HAP-1 (cell line): ENCODE results near the gene OPA1.

ENCODE experiments used
- DNase-seq, 2 experiments: peaks; one replicate each; pipeline ENCODE4 v3.0.0-alpha.2; 2016 to 2020; ENCODE audit warnings: low spot score in 2 of 2
- H3K27me3 ChIP-seq: fragments of 250-450 bp; sonication (Bioruptor Pico); 2 replicates; pipeline ENCODE4 v1.5.1; 2020; ENCODE audit warnings: low read depth, mild to moderate bottlenecking, moderate library complexity
- H3K36me3 ChIP-seq: fragments of 250-450 bp; sonication (Bioruptor Pico); replicated peaks from 2 replicates; pipeline ENCODE4 v1.5.1; 2020; ENCODE audit warnings: mild to moderate bottlenecking
- H3K4me1 ChIP-seq: fragments of 250-450 bp; sonication (Bioruptor Pico); 2 replicates; pipeline ENCODE4 v1.5.1; 2020; ENCODE audit warnings: mild to moderate bottlenecking
- H3K4me3 ChIP-seq: fragments of 250-450 bp; sonication (Bioruptor Pico); 2 replicates; pipeline ENCODE4 v1.5.1; 2020; ENCODE audit warnings: mild to moderate bottlenecking, moderate library complexity
- H3K9me3 ChIP-seq: fragments of 250-450 bp; sonication (Bioruptor Pico); 2 replicates; pipeline ENCODE4 v1.5.1; 2020; ENCODE audit warnings: mild to moderate bottlenecking, moderate library complexity
- in situ Hi-C: fragments of 300-500 bp; cut with MboI; formaldehyde crosslinking; loops from 3 replicates; pipeline ENCODE4 v1.14.3; 2020; ENCODE audit warnings: low sequenced_read_pairs, inconsistent platforms, mixed read lengths

Gene OPA1

GRCh38 chr3:193732391-193732790 is 139.4 kb downstream of the OPA1 start:
- no peak for DNase-seq
- H3K4me3 ChIP-seq: no peak overlapping the region
- H3K36me3 ChIP-seq: no peaks in the 10 kb centered on the region
- H3K9me3 ChIP-seq: no peaks in the 10 kb centered on the region
- no peaks in the 10 kb centered on the region for H3K27me3 ChIP-seq
- H3K4me1 ChIP-seq: no peaks in the 10 kb centered on the region
- in situ Hi-C loops: no loop called here

- H3K27me3 ChIP-seq: no peaks in the 10 kb centered on the region
- no peak overlapping the region for H3K4me3 ChIP-seq
- no peaks in the 10 kb centered on the region for H3K4me1 ChIP-seq
- H3K9me3 ChIP-seq: no peaks in the 10 kb centered on the region
- no peaks in the 10 kb centered on the region for H3K36me3 ChIP-seq
- in situ Hi-C loops: no loop called here
- no peak for DNase-seq
Observed at GRCh38 chr3:193732827-193733226, 139.8 kb downstream of the OPA1 start.

- Histone ChIP-seq H3K4me1 (peaks cover under 1% of the 10 kb centered on the region), H3K4me3 (no peak overlapping the region), H3K36me3 (no peaks in the 10 kb centered on the region), H3K9me3 (no peaks in the 10 kb centered on the region), H3K27me3 (no peaks in the 10 kb centered on the region)
- no peak for DNase-seq
- in situ Hi-C loops: no loop called here
Observed at GRCh38 chr3:193734737-193735366, 141.8 kb downstream of the OPA1 start.

- no peak overlapping the region for H3K4me3 ChIP-seq
- no peaks in the 10 kb centered on the region for H3K27me3 ChIP-seq
- H3K4me1 ChIP-seq: peaks cover 3% of the 10 kb centered on the region
- H3K9me3 ChIP-seq: no peaks in the 10 kb centered on the region
- in situ Hi-C loops: no loop called here
- H3K36me3 ChIP-seq: no peaks in the 10 kb centered on the region
- DNase-seq: no peak
Observed at GRCh38 chr3:193735850-193736249, 142.8 kb downstream of the OPA1 start.

- H3K27me3 ChIP-seq: no peaks in the 10 kb centered on the region
- H3K4me3 ChIP-seq: no peak overlapping the region
- H3K4me1 ChIP-seq: peaks cover 3% of the 10 kb centered on the region
- DNase-seq: no peak
- no peaks in the 10 kb centered on the region for H3K9me3 ChIP-seq
- in situ Hi-C loops: no loop called here
- no peaks in the 10 kb centered on the region for H3K36me3 ChIP-seq
Observed at GRCh38 chr3:193736616-193737015, 143.6 kb downstream of the OPA1 start.

- in situ Hi-C loops: no loop called here
Observed at GRCh38 chr3:193737191-193737751, 144.3 kb downstream of the OPA1 start.

GRCh38 chr3:193742628-193743027 is 149.6 kb downstream of the OPA1 start:
- no peak for DNase-seq
- H3K4me3 ChIP-seq: no peak overlapping the region

More at GRCh38 chr3:193737191-193737751, 144.3 kb downstream of the OPA1 start:
- Histone ChIP-seq H3K4me3 (no peak overlapping the region), H3K36me3 (no peaks in the 10 kb centered on the region), H3K27me3 (no peaks in the 10 kb centered on the region), H3K9me3 (no peaks in the 10 kb centered on the region), H3K4me1 (peaks cover 3% of the 10 kb centered on the region)
- no peak for DNase-seq

GRCh38 chr3:193743702-193744047 is 150.7 kb downstream of the OPA1 start:
- DNase-seq: no peak
- Histone ChIP-seq H3K9me3 (no peaks in the 10 kb centered on the region), H3K4me1 (peaks cover 3% of the 10 kb centered on the region), H3K36me3 (no peaks in the 10 kb centered on the region), H3K4me3 (no peak overlapping the region), H3K27me3 (no peaks in the 10 kb centered on the region)
- in situ Hi-C loops: no loop called here

More at GRCh38 chr3:193742628-193743027, 149.6 kb downstream of the OPA1 start:
- Histone ChIP-seq H3K9me3 (no peaks in the 10 kb centered on the region), H3K27me3 (no peaks in the 10 kb centered on the region), H3K36me3 (no peaks in the 10 kb centered on the region), H3K4me1 (peaks cover 3% of the 10 kb centered on the region)
- in situ Hi-C loops: no loop called here

- Histone ChIP-seq H3K36me3 (no peaks in the 10 kb centered on the region), H3K27me3 (no peaks in the 10 kb centered on the region), H3K4me1 (peaks cover 3% of the 10 kb centered on the region), H3K4me3 (no peak overlapping the region), H3K9me3 (no peaks in the 10 kb centered on the region)
- in situ Hi-C loops: no loop called here
- no peak for DNase-seq
Observed at GRCh38 chr3:193744048-193744821, 151.2 kb downstream of the OPA1 start.

- in situ Hi-C loops: no loop called here
- Histone ChIP-seq H3K36me3 (no peaks in the 10 kb centered on the region), H3K4me1 (peaks cover under 1% of the 10 kb centered on the region), H3K27me3 (no peaks in the 10 kb centered on the region), H3K9me3 (no peaks in the 10 kb centered on the region), H3K4me3 (no peak overlapping the region)
- no peak for DNase-seq
Observed at GRCh38 chr3:193744822-193745684, 152.0 kb downstream of the OPA1 start.

- H3K9me3 ChIP-seq: no peaks in the 10 kb centered on the region
- H3K27me3 ChIP-seq: no peaks in the 10 kb centered on the region
- no peaks in the 10 kb centered on the region; the same call in 1 of the 2 replicates for H3K4me1 ChIP-seq
- H3K36me3 ChIP-seq: no peaks in the 10 kb centered on the region
- in situ Hi-C loops: no loop called here
- DNase-seq: peak in 1 of 2 experiments; percentile 19
- H3K4me3 ChIP-seq: no peak overlapping the region
Observed at GRCh38 chr3:193746832-193747231, 153.8 kb downstream of the OPA1 start.
